ENCODE measurements around the gene CBX7.

The CBX7 gene

GRCh38 chr22:39110631-39111561, 41.6 kb downstream of the CBX7 start:
- Histone ChIP-seq H3K9ac (ENCODE audit: low read depth, low read length) (no peak overlapping the region), H3K4me3 (ENCODE audit: low read length) (no peak overlapping the region), H3K36me3 (ENCODE audit: insufficient read depth, low read length) (no peaks in the 10 kb centered on the region), H3K4me2 (ENCODE audit: low read length) (no peak overlapping the region), H3K4me1 (ENCODE audit: control insufficient read depth, insufficient read depth, low read length) (no peaks in the 10 kb centered on the region), H3K27me3 (ENCODE audit: control insufficient read depth, insufficient read depth, low read length) (peaks cover 43% of the 10 kb centered on the region), H3K9me3 (replicated peaks; ENCODE audit: low read length) (no peaks in the 10 kb centered on the region)

GRCh38 chr22:39109361-39109760, 43.1 kb downstream of the CBX7 start:
- no peaks in the 10 kb centered on the region for H3K9me3 ChIP-seq (replicated peaks; ENCODE audit: low read length)
- peaks cover 28% of the 10 kb centered on the region for H3K27me3 ChIP-seq (ENCODE audit: control insufficient read depth, insufficient read depth, low read length)
- H3K9ac ChIP-seq (ENCODE audit: low read depth, low read length) = no peak overlapping the region
- no peaks in the 10 kb centered on the region for H3K36me3 ChIP-seq (ENCODE audit: insufficient read depth, low read length)
- H3K4me2 ChIP-seq (ENCODE audit: low read length) = no peak overlapping the region
- no peaks in the 10 kb centered on the region for H3K4me1 ChIP-seq (ENCODE audit: control insufficient read depth, insufficient read depth, low read length)
- H3K4me3 ChIP-seq (ENCODE audit: low read length) = no peak overlapping the region

GRCh38 chr22:39108487-39108886, 44.0 kb downstream of the CBX7 start:
- Histone ChIP-seq H3K36me3 (ENCODE audit: insufficient read depth, low read length) (no peaks in the 10 kb centered on the region), H3K27me3 (ENCODE audit: control insufficient read depth, insufficient read depth, low read length) (peaks cover 21% of the 10 kb centered on the region), H3K9ac (ENCODE audit: low read depth, low read length) (no peak overlapping the region), H3K4me1 (ENCODE audit: control insufficient read depth, insufficient read depth, low read length) (no peaks in the 10 kb centered on the region), H3K4me3 (ENCODE audit: low read length) (no peak overlapping the region), H3K9me3 (replicated peaks; ENCODE audit: low read length) (no peaks in the 10 kb centered on the region), H3K4me2 (ENCODE audit: low read length) (no peak overlapping the region)

GRCh38 chr22:39106326-39106725, 46.2 kb downstream of the CBX7 start:
- H3K36me3 ChIP-seq (ENCODE audit: insufficient read depth, low read length) = no peaks in the 10 kb centered on the region
- H3K9ac ChIP-seq (ENCODE audit: low read depth, low read length) = no peak overlapping the region
- H3K4me1 ChIP-seq (ENCODE audit: control insufficient read depth, insufficient read depth, low read length) = no peaks in the 10 kb centered on the region
- no peak overlapping the region for H3K4me2 ChIP-seq (ENCODE audit: low read length)
- no peak overlapping the region for H3K4me3 ChIP-seq (ENCODE audit: low read length)
- peaks cover 23% of the 10 kb centered on the region for H3K27me3 ChIP-seq (ENCODE audit: control insufficient read depth, insufficient read depth, low read length)
- H3K9me3 ChIP-seq (replicated peaks; ENCODE audit: low read length) = no peaks in the 10 kb centered on the region

- Histone ChIP-seq H3K4me3 (ENCODE audit: low read length) (no peak overlapping the region), H3K9me3 (replicated peaks; ENCODE audit: low read length) (no peaks in the 10 kb centered on the region), H3K9ac (ENCODE audit: low read depth, low read length) (no peak overlapping the region), H3K4me1 (ENCODE audit: control insufficient read depth, insufficient read depth, low read length) (no peaks in the 10 kb centered on the region), H3K27me3 (ENCODE audit: control insufficient read depth, insufficient read depth, low read length) (peaks cover 20% of the 10 kb centered on the region), H3K36me3 (ENCODE audit: insufficient read depth, low read length) (no peaks in the 10 kb centered on the region), H3K4me2 (ENCODE audit: low read length) (no peak overlapping the region)
Measured at GRCh38 chr22:39103431-39103830, 49.0 kb downstream of the CBX7 start.

GRCh38 chr22:39101226-39101625, 51.3 kb downstream of the CBX7 start:
- Histone ChIP-seq H3K9ac (ENCODE audit: low read depth, low read length) (no peak overlapping the region), H3K36me3 (ENCODE audit: insufficient read depth, low read length) (no peaks in the 10 kb centered on the region), H3K4me2 (ENCODE audit: low read length) (no peak overlapping the region), H3K4me3 (ENCODE audit: low read length) (no peak overlapping the region), H3K27me3 (ENCODE audit: control insufficient read depth, insufficient read depth, low read length) (peaks cover 18% of the 10 kb centered on the region), H3K4me1 (ENCODE audit: control insufficient read depth, insufficient read depth, low read length) (peaks cover 9% of the 10 kb centered on the region), H3K9me3 (replicated peaks; ENCODE audit: low read length) (no peaks in the 10 kb centered on the region)

GRCh38 chr22:39098576-39098975, 53.9 kb downstream of the CBX7 start:
- H3K9me3 ChIP-seq (replicated peaks; ENCODE audit: low read length) = no peaks in the 10 kb centered on the region
- H3K9ac ChIP-seq (ENCODE audit: low read depth, low read length) = no peak overlapping the region
- no peak overlapping the region for H3K4me2 ChIP-seq (ENCODE audit: low read length)
- peaks cover 25% of the 10 kb centered on the region for H3K27me3 ChIP-seq (ENCODE audit: control insufficient read depth, insufficient read depth, low read length)
- H3K4me1 ChIP-seq (ENCODE audit: control insufficient read depth, insufficient read depth, low read length) = peaks cover 9% of the 10 kb centered on the region
- no peak overlapping the region for H3K4me3 ChIP-seq (ENCODE audit: low read length)
- H3K36me3 ChIP-seq (ENCODE audit: insufficient read depth, low read length) = no peaks in the 10 kb centered on the region

GRCh38 chr22:39098026-39098425, 54.5 kb downstream of the CBX7 start:
- Histone ChIP-seq H3K9ac (ENCODE audit: low read depth, low read length) (no peak overlapping the region), H3K4me2 (ENCODE audit: low read length) (no peak overlapping the region), H3K4me3 (ENCODE audit: low read length) (no peak overlapping the region), H3K36me3 (ENCODE audit: insufficient read depth, low read length) (no peaks in the 10 kb centered on the region), H3K4me1 (ENCODE audit: control insufficient read depth, insufficient read depth, low read length) (peaks cover 9% of the 10 kb centered on the region), H3K27me3 (ENCODE audit: control insufficient read depth, insufficient read depth, low read length) (peaks cover 24% of the 10 kb centered on the region), H3K9me3 (replicated peaks; ENCODE audit: low read length) (no peaks in the 10 kb centered on the region)

- Histone ChIP-seq H3K36me3 (ENCODE audit: insufficient read depth, low read length) (no peaks in the 10 kb centered on the region), H3K27me3 (ENCODE audit: control insufficient read depth, insufficient read depth, low read length) (peaks cover 31% of the 10 kb centered on the region), H3K4me2 (ENCODE audit: low read length) (no peak within 1 kb of the TSS), H3K9ac (ENCODE audit: low read depth, low read length) (no peak within 1 kb of the TSS), H3K9me3 (replicated peaks; ENCODE audit: low read length) (no peaks in the 10 kb centered on the region), H3K4me1 (ENCODE audit: control insufficient read depth, insufficient read depth, low read length) (peaks cover 9% of the 10 kb centered on the region), H3K4me3 (ENCODE audit: low read length) (no peak within 1 kb of the TSS)
Measured at GRCh38 chr22:39097098-39098020, 55.1 kb downstream of the CBX7 start, which contains the start of gene APOBEC3H. APOBEC3H (plus strand) TSS chr22:39097244; CDS start chr22:39100279, 3,035 bp downstream.

GRCh38 chr22:39095971-39096370, 56.5 kb downstream of the CBX7 start:
- Histone ChIP-seq H3K27me3 (ENCODE audit: control insufficient read depth, insufficient read depth, low read length) (peaks cover 37% of the 10 kb centered on the region), H3K4me1 (ENCODE audit: control insufficient read depth, insufficient read depth, low read length) (peaks cover 9% of the 10 kb centered on the region), H3K9me3 (replicated peaks; ENCODE audit: low read length) (no peaks in the 10 kb centered on the region), H3K36me3 (ENCODE audit: insufficient read depth, low read length) (no peaks in the 10 kb centered on the region), H3K9ac (ENCODE audit: low read depth, low read length) (no peak overlapping the region), H3K4me2 (ENCODE audit: low read length) (no peak overlapping the region), H3K4me3 (ENCODE audit: low read length) (no peak overlapping the region)

GRCh38 chr22:39094717-39095389, 57.6 kb downstream of the CBX7 start:
- H3K9me3 ChIP-seq (replicated peaks; ENCODE audit: low read length) = no peaks in the 10 kb centered on the region
- H3K27me3 ChIP-seq (ENCODE audit: control insufficient read depth, insufficient read depth, low read length) = peaks cover 43% of the 10 kb centered on the region
- peaks cover 9% of the 10 kb centered on the region for H3K4me1 ChIP-seq (ENCODE audit: control insufficient read depth, insufficient read depth, low read length)
- no peak overlapping the region for H3K9ac ChIP-seq (ENCODE audit: low read depth, low read length)
- H3K36me3 ChIP-seq (ENCODE audit: insufficient read depth, low read length) = no peaks in the 10 kb centered on the region
- H3K4me3 ChIP-seq (ENCODE audit: low read length) = no peak overlapping the region
- no peak overlapping the region for H3K4me2 ChIP-seq (ENCODE audit: low read length)

All from skeletal muscle satellite cell (primary cell).